Lower leg skin (tissue), 3 donors: ENCODE measurements around the gene MSI1.

Experiments used
- POLR2A ChIP-seq, 2 donors: fragments of 450-650 bp; IDR thresholded peaks; one replicate each; pipeline ENCODE4 v1.6.1; 2016 to 2017; ENCODE audit warnings: antibody characterized with exemption in 2 of 2, mild to moderate bottlenecking in 1 of 2, moderate library complexity in 1 of 2
- TF ChIP-seq, protein P1 (sequence below), 3 donors: fragments of 450-650 bp; IDR thresholded peaks; one replicate each; pipeline ENCODE4 v1.5.1; 2016; ENCODE audit warnings: antibody characterized with exemption in 3 of 3, mild to moderate bottlenecking in 3 of 3, moderate library complexity in 2 of 3

DNA sequence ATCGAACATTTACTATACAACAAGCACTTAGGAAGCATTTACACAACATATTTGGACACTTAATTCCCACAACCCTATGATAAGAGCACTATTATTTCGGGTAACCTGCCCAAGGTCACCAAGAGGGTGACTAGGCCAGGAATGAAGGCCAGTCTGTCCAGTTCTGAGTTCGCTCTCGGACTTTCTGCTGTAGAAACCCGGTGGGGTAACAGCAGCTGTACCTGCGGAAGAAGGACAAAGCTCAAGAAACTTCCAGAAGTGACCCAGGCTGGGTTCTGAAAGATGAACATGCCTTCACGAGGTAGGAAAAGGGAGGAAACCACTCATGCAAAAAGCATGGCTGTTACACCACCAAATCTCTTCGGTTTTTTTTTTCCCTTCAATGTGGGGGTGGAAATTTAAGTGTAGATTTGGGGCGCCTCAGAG is 52.2 kb downstream of the MSI1 start:
- TF ChIP-seq POLR2A (IDR thresholded peaks at IDR 0.05): no peak
- TF ChIP-seq, protein P1, sequence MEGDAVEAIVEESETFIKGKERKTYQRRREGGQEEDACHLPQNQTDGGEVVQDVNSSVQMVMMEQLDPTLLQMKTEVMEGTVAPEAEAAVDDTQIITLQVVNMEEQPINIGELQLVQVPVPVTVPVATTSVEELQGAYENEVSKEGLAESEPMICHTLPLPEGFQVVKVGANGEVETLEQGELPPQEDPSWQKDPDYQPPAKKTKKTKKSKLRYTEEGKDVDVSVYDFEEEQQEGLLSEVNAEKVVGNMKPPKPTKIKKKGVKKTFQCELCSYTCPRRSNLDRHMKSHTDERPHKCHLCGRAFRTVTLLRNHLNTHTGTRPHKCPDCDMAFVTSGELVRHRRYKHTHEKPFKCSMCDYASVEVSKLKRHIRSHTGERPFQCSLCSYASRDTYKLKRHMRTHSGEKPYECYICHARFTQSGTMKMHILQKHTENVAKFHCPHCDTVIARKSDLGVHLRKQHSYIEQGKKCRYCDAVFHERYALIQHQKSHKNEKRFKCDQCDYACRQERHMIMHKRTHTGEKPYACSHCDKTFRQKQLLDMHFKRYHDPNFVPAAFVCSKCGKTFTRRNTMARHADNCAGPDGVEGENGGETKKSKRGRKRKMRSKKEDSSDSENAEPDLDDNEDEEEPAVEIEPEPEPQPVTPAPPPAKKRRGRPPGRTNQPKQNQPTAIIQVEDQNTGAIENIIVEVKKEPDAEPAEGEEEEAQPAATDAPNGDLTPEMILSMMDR (IDR thresholded peaks at IDR 0.05): no peak
